H9 (cell line): Measurements from ENCODE around the gene ASXL1. TPM values are rescaled to one million over a fixed set of nuclear protein-coding genes. Genes with fewer than 3 reads are reported as not detected.
A peak's percentile ranks its signal among the peaks of the same experiment; 100 is the strongest.

Experiments used
- DNase-seq: peaks from one replicate; pipeline ENCODE4 v3.0.0-alpha.2; 2017
- H2AFZ ChIP-seq: one replicate; pipeline ENCODE4 v1.6.1; 2013; ENCODE audit warnings: mild to moderate bottlenecking, low read length, control low read depth, moderate library complexity
- H2AK5ac ChIP-seq: 2 replicates; pipeline ENCODE4 v1.6.1; 2013; ENCODE audit warnings: low read length, control low read depth, mixed read lengths; ENCODE audit not compliant: insufficient read length
- H2BK120ac ChIP-seq: one replicate; pipeline ENCODE4 v1.6.1; 2013; ENCODE audit warnings: low read depth, mild to moderate bottlenecking, low read length, control low read depth, inconsistent platforms; ENCODE audit not compliant: poor library complexity, severe bottlenecking
- H2BK12ac ChIP-seq: 2 replicates; pipeline ENCODE4 v1.6.1; 2013; ENCODE audit warnings: low read length, control low read depth, mixed read lengths, low read depth; ENCODE audit not compliant: insufficient read length
- H2BK15ac ChIP-seq: 2 replicates; pipeline ENCODE4 v1.6.1; 2013; ENCODE audit warnings: low read depth, low read length, control low read depth
- H2BK20ac ChIP-seq: one replicate; pipeline ENCODE4 v1.6.1; 2013; ENCODE audit warnings: low read depth, mild to moderate bottlenecking, low read length, control low read depth, inconsistent platforms; ENCODE audit not compliant: poor library complexity, severe bottlenecking
- H2BK5ac ChIP-seq: 2 replicates; pipeline ENCODE4 v1.6.1; 2013; ENCODE audit warnings: low read length, control low read depth, mixed read lengths; ENCODE audit not compliant: insufficient read length
- H3K14ac ChIP-seq: 2 replicates; pipeline ENCODE4 v1.6.1; 2013; ENCODE audit warnings: low read length, control low read depth; ENCODE audit not compliant: insufficient read depth
- H3K18ac ChIP-seq: 2 replicates; pipeline ENCODE4 v1.6.1; 2013; ENCODE audit warnings: low read depth, mild to moderate bottlenecking, mixed read lengths, low read length, control low read depth; ENCODE audit not compliant: insufficient read length
- H3K23ac ChIP-seq: 2 replicates; pipeline ENCODE4 v1.6.1; 2013; ENCODE audit warnings: low read length, control low read depth, mixed read lengths, low read depth; ENCODE audit not compliant: insufficient read length
- H3K23me2 ChIP-seq: 2 replicates; pipeline ENCODE4 v1.6.1; 2013; ENCODE audit warnings: low read depth, mild to moderate bottlenecking, mixed read lengths, low read length, control low read depth; ENCODE audit not compliant: insufficient read length, poor library complexity, severe bottlenecking
- H3K27ac ChIP-seq: 2 replicates; pipeline ENCODE4 v1.5.1; 2013; ENCODE audit warnings: low read length, control low read depth, mixed read lengths, low read depth; ENCODE audit not compliant: insufficient read length
- H3K27me3 ChIP-seq: 2 replicates; pipeline ENCODE4 v1.6.1; 2013; ENCODE audit warnings: low read length, control low read depth, inconsistent platforms; ENCODE audit not compliant: insufficient read depth
- H3K4ac ChIP-seq: 2 replicates; pipeline ENCODE4 v1.6.1; 2013; ENCODE audit warnings: low read depth, mild to moderate bottlenecking, control low read depth, inconsistent platforms, low read length, moderate library complexity
- H3K4me1 ChIP-seq: 2 replicates; pipeline ENCODE4 v1.6.1; 2013; ENCODE audit warnings: low read length, control low read depth, inconsistent platforms; ENCODE audit not compliant: insufficient read depth
- H3K4me2 ChIP-seq: 2 replicates; pipeline ENCODE4 v1.6.1; 2013; ENCODE audit warnings: low read length, control low read depth, mixed read lengths; ENCODE audit not compliant: insufficient read length, insufficient read depth
- H3K56ac ChIP-seq: 2 replicates; pipeline ENCODE4 v1.6.1; 2013; ENCODE audit warnings: low read depth, mild to moderate bottlenecking, mixed read lengths, low read length, control low read depth; ENCODE audit not compliant: insufficient read length
- H3K79me1 ChIP-seq: 2 replicates; pipeline ENCODE4 v1.6.1; 2013; ENCODE audit warnings: low read depth, mild to moderate bottlenecking, moderate library complexity, low read length, control low read depth, inconsistent platforms; ENCODE audit not compliant: insufficient read depth, poor library complexity, severe bottlenecking
- H3K79me2 ChIP-seq: 2 replicates; pipeline ENCODE4 v1.6.1; 2013; ENCODE audit warnings: low read length, control low read depth, inconsistent platforms; ENCODE audit not compliant: insufficient read depth
- H3K9ac ChIP-seq: 2 replicates; pipeline ENCODE4 v1.6.1; 2013; ENCODE audit warnings: low read length, control low read depth, mixed read lengths; ENCODE audit not compliant: insufficient read length; ENCODE audit errors: extremely low read depth
- H3K9me3 ChIP-seq: one replicate; pipeline ENCODE4 v1.6.1; 2013; ENCODE audit warnings: low read depth, low read length, inconsistent platforms; ENCODE audit not compliant: control insufficient read depth
- H3T11ph ChIP-seq: one replicate; pipeline ENCODE4 v1.6.1; 2013; ENCODE audit warnings: mild to moderate bottlenecking, low read length, control low read depth, inconsistent platforms
- H4K20me1 ChIP-seq: one replicate; pipeline ENCODE4 v1.6.1; 2013; ENCODE audit not compliant: control insufficient read depth, insufficient read length, insufficient read depth
- H4K5ac ChIP-seq: 2 replicates; pipeline ENCODE4 v1.6.1; 2013; ENCODE audit warnings: low read depth, mild to moderate bottlenecking, mixed read lengths, low read length, control low read depth; ENCODE audit not compliant: insufficient read length
- H4K8ac ChIP-seq: replicated peaks from 2 replicates; pipeline ENCODE4 v1.6.1; 2013; ENCODE audit warnings: low read length, control low read depth, mixed read lengths, low read depth; ENCODE audit not compliant: insufficient read length
- H4K91ac ChIP-seq: 2 replicates; pipeline ENCODE4 v1.6.1; 2013; ENCODE audit warnings: low read depth, mild to moderate bottlenecking, moderate library complexity, mixed read lengths, low read length, control low read depth; ENCODE audit not compliant: insufficient read length
- H3K27ac Mint-ChIP-seq, 3 experiments: 2 replicates in 2 of 3; 3 replicates in 1 of 3; pipeline ENCODE4 v1.8.0; 2020 to 2021; ENCODE audit warnings: mixed read lengths in 3 of 3, mild to moderate bottlenecking in 1 of 3, moderate library complexity in 1 of 3
- H3K27me3 Mint-ChIP-seq: 2 replicates; pipeline ENCODE4 v1.8.0; 2021; ENCODE audit warnings: low read depth, mild to moderate bottlenecking, moderate library complexity, mixed read lengths
- H3K36me3 Mint-ChIP-seq, 3 experiments: 2 replicates in 2 of 3; 3 replicates in 1 of 3; pipeline ENCODE4 v1.8.0; 2020 to 2021; ENCODE audit warnings: low read depth in 3 of 3, mixed read lengths in 3 of 3; ENCODE audit not compliant: insufficient read depth in 1 of 3
- H3K4me1 Mint-ChIP-seq, 2 experiments: 2 replicates each; pipeline ENCODE4 v1.8.0; 2020; ENCODE audit warnings: mixed read lengths in 2 of 2
- H3K4me3 Mint-ChIP-seq, 2 experiments: 2 replicates in 1 of 2; 3 replicates in 1 of 2; pipeline ENCODE4 v1.8.0; 2020 to 2021; ENCODE audit warnings: mild to moderate bottlenecking in 2 of 2, mixed read lengths in 2 of 2, moderate library complexity in 1 of 2
- H3K9me3 Mint-ChIP-seq, 2 experiments: 2 replicates in 1 of 2; 3 replicates in 1 of 2; pipeline ENCODE4 v1.8.0; 2020; ENCODE audit warnings: mild to moderate bottlenecking in 2 of 2, mixed read lengths in 2 of 2, moderate library complexity in 1 of 2
- CTCF ChIP-seq: fragments of 200-600 bp; sonication (generic); conservative IDR thresholded peaks from 3 replicates; pipeline ENCODE4 v1.8.0; 2021; ENCODE audit warnings: antibody characterized with exemption, mild to moderate bottlenecking
- WGBS: extraction: QIAGEN DNeasy Blood & Tissue Kit; methylation state at CpG from one replicate; pipeline ENCODE4 v1.1.7; 2013; ENCODE audit warnings: missing lambda C conversion rate, low lambda C conversion rate, mixed read lengths; ENCODE audit not compliant: insufficient read length; ENCODE audit errors: extremely low coverage; 5-methylcytosine and 5-hydroxymethylcytosine counted together
- total RNA-seq: library from RNA; stranded (reverse); gene quantifications from 2 replicates; pipeline ENCODE4 v1.2.1, GENCODE V29; 2021

Gene ASXL1
- total RNA-seq, 1 experiment from 2014 or later, result 39.5 TPM

GRCh38 chr20:32455901-32456701 lies 98.0 kb downstream of the ASXL1 start:
- H3K79me2 ChIP-seq, result no peaks in the 10 kb centered on the region
- Mint-ChIP-seq H3K9me3 (no peaks in the 10 kb centered on the region), H3K4me1 (peaks cover 12 to 14% of the 10 kb centered on the region in 2 experiments), H3K27me3 (no peaks in the 10 kb centered on the region), H3K27ac (no peak overlapping the region), H3K4me3 (peak overlapping the region in 1 of 2 experiments; percentile 60; a peak in 2 of 5 replicates), H3K36me3 (peaks cover 16 to 38% (median 33%) of the 10 kb centered on the region in 3 experiments)
- no peaks in the 10 kb centered on the region for H3K27me3 ChIP-seq
- no peak overlapping the region for H3K18ac ChIP-seq
- H4K5ac ChIP-seq, result no peak overlapping the region
- H3K56ac ChIP-seq, result no peak overlapping the region
- H2BK5ac ChIP-seq, result no peak overlapping the region
- peaks cover 4% of the 10 kb centered on the region for H3K23me2 ChIP-seq
- no peak overlapping the region for H3T11ph ChIP-seq
- no peaks in the 10 kb centered on the region for H3K9me3 ChIP-seq
- no peak for TF ChIP-seq CTCF
- H3K79me1 ChIP-seq, result no peaks in the 10 kb centered on the region
- no peak overlapping the region for H4K91ac ChIP-seq
- no peak overlapping the region for H3K14ac ChIP-seq
- no peak overlapping the region for H3K4me2 ChIP-seq
- H2BK15ac ChIP-seq, result no peak overlapping the region
- H4K20me1 ChIP-seq, result no peaks in the 10 kb centered on the region
- no peak overlapping the region for H3K9ac ChIP-seq
- no peak overlapping the region for H2BK120ac ChIP-seq
- no peak overlapping the region for H2BK20ac ChIP-seq
- no peaks in the 10 kb centered on the region for H3K4me1 ChIP-seq
- no peak overlapping the region for H2AFZ ChIP-seq
- no peak overlapping the region for H3K23ac ChIP-seq
- no peak overlapping the region for H4K8ac ChIP-seq
- WGBS, result no CpG with 5 or more reads among the region's 35 CpGs
- no peak overlapping the region for H2BK12ac ChIP-seq
- no peak overlapping the region for H3K4ac ChIP-seq
- DNase-seq, result no peak
- H3K27ac ChIP-seq, result no peak overlapping the region
- H2AK5ac ChIP-seq, result no peak overlapping the region
